Kidney epithelial cell (primary cell): ENCODE data around the gene PTPA. TPM values are rescaled to one million over a fixed set of nuclear protein-coding genes. Genes with fewer than 3 reads are reported as not detected.

Source experiments
- DNase-seq: peaks from one replicate; pipeline ENCODE4 v3.0.0-alpha.2; 2010; ENCODE audit warnings: low read depth
- H3K27me3 ChIP-seq: 2 replicates; pipeline ENCODE4 v1.6.0; 2011; ENCODE audit warnings: low read length; ENCODE audit not compliant: control insufficient read depth, insufficient read depth
- H3K36me3 ChIP-seq: 2 replicates; pipeline ENCODE4 v1.5.1; 2011; ENCODE audit warnings: low read length; ENCODE audit not compliant: control insufficient read depth, insufficient read depth
- H3K4me3 ChIP-seq: 2 replicates; pipeline ENCODE4 v1.5.1; 2011; ENCODE audit warnings: low read depth, mild to moderate bottlenecking, control low read depth, low read length
- CTCF ChIP-seq: IDR thresholded peaks from 2 replicates; pipeline ENCODE4 v1.5.1; 2011; ENCODE audit warnings: mild to moderate bottlenecking, moderate library complexity, low read length, control low read depth, inconsistent platforms; ENCODE audit not compliant: insufficient read depth, poor library complexity, severe bottlenecking
- total RNA-seq: library from RNA; depleted of rRNA; stranded (reverse); fragments of >200 nt; gene quantifications from 2 replicates; pipeline ENCODE4 v1.2.3, GENCODE V29; 2015

The PTPA gene
- total RNA-seq, 1 donor from 2014 or later: 167 TPM

- Histone ChIP-seq H3K36me3 (peaks cover 1% of the 10 kb centered on the region), H3K4me3 (no peak overlapping the region), H3K27me3 (no peaks in the 10 kb centered on the region)
- TF ChIP-seq CTCF: no peak
- no peak for DNase-seq
These were observed 37.1 kb upstream of the PTPA start for GRCh38 chr9:129074106-129074505.

- Histone ChIP-seq H3K27me3 (no peaks in the 10 kb centered on the region), H3K36me3 (no peaks in the 10 kb centered on the region), H3K4me3 (no peak overlapping the region)
- no peak for TF ChIP-seq CTCF
- DNase-seq: no peak
These were observed 35.1 kb upstream of the PTPA start for GRCh38 chr9:129075996-129076639.

- Histone ChIP-seq H3K4me3 (no peak overlapping the region), H3K27me3 (no peaks in the 10 kb centered on the region), H3K36me3 (no peaks in the 10 kb centered on the region)
- no peak for TF ChIP-seq CTCF
- DNase-seq: no peak
These were observed 34.6 kb upstream of the PTPA start for GRCh38 chr9:129076640-129077037.

- Histone ChIP-seq H3K4me3 (no peak overlapping the region), H3K27me3 (no peaks in the 10 kb centered on the region), H3K36me3 (no peaks in the 10 kb centered on the region)
- no peak for TF ChIP-seq CTCF
- no peak for DNase-seq
These were observed 34.0 kb upstream of the PTPA start for GRCh38 chr9:129077236-129077635.

GRCh38 chr9:129078691-129079503, 32.3 kb upstream of the PTPA start:
- Histone ChIP-seq H3K36me3 (no peaks in the 10 kb centered on the region), H3K27me3 (no peaks in the 10 kb centered on the region), H3K4me3 (no peak overlapping the region)
- DNase-seq: no peak
- TF ChIP-seq CTCF: no peak
